Ecto neural progenitor cell (in vitro differentiated cells): ENCODE data around the gene TSSK1B.
"Not testable (repeated sequence)": the region's sequence is repeated elsewhere in the genome, so short reads cannot be mapped to it uniquely, and the experiment has no call there.

Experiments used
- DNase-seq: peaks from one replicate; pipeline ENCODE4 v3.0.0-alpha.2; 2018; ENCODE audit warnings: low spot score

Gene TSSK1B, protein sequence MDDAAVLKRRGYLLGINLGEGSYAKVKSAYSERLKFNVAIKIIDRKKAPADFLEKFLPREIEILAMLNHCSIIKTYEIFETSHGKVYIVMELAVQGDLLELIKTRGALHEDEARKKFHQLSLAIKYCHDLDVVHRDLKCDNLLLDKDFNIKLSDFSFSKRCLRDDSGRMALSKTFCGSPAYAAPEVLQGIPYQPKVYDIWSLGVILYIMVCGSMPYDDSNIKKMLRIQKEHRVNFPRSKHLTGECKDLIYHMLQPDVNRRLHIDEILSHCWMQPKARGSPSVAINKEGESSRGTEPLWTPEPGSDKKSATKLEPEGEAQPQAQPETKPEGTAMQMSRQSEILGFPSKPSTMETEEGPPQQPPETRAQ

DNA sequence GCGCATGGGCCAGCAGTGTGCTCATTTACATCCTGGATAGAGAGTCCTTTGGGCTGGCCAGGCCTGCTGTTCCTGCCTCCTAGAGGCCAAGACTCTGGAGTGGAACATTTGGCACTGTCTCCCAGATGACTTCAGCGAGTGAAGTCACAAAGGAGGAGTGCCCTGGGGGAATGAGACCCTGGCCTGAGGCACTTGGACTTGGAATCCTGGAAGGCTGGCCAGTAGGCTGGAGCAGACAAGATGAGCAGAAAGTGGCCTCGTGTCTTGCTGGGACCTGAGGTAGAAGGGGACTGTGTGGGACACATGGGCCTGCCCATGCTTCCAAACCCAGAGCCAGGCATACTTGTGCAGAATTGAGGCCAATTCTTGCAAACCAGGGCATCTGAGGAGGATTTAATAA, at the start of gene TSSK1B:
TSS of gene TSSK1B (minus strand) at position 101 of the 400 bp plus-strand sequence. CDS start 150 bp downstream, outside the sequence.
- no peak for DNase-seq

DNA sequence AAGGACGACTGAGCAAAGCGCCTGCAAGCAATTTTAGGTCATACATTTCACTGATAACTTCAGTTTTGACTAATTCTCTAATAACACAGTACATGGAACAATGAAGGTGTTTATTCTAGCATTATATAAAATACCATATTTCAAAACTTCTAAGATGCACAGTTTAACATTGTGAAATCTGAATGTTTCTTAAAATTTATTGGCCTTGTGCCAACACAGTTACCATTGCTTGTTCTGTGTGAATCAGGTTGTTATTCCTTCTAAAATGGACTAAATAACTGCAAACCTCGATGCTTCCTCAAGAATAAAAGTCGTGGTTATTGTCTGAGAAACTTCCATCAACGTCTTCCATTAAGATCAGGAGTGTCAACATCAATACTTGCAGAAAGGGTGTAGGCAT, 45.5 kb upstream of the TSSK1B start:
- DNase-seq, result no peak

DNA sequence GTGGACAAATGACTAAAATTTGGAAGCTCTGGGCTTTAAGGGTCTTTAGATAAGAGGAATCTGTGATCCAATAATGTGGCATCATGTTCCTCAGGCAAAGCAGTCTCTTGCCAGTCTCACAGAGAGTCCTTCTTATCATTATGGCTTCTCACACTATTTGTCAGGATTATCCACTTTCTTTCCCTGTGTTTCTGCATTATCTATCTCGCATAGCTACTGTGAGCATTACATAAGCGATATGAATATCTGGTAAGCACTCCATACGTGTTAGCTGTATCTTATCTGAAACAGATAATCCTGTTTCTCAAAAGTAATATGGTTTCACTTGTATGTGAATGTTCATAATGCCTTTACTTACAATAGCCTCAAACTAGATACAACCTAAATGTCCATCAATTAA, 43.9 kb upstream of the TSSK1B start:
- no peak for DNase-seq

DNA sequence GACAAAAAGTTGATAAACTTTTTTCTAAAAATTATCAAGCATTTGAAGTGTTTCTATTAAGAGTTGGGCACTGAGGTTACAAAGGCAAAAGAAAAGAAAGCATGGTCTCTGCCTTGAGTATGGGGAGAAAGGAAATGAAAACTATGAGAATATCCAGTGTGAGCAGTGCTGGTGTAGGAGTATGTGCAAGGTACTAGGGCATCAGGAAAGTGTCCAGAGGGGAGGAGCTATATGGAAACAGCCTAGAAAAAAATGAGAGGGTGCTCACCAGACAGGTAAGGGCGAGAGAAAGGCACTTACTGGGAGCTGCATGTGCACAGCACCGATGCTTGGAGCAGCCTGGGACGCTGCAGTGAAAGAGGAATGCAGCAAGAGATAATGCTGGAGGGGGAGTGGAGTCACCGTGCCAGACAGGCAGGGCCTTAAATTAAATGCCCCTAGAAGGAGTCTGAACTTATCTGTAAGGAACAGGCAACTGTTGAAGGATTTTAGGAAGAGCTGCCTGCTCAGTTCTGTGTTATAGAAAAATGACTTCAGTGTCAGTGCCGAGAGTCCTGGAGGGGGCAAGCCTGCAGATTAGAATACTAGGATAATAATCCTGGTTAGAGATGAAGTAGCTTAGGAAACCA, 39.4 kb upstream of the TSSK1B start:
- DNase-seq, result no peak

DNA sequence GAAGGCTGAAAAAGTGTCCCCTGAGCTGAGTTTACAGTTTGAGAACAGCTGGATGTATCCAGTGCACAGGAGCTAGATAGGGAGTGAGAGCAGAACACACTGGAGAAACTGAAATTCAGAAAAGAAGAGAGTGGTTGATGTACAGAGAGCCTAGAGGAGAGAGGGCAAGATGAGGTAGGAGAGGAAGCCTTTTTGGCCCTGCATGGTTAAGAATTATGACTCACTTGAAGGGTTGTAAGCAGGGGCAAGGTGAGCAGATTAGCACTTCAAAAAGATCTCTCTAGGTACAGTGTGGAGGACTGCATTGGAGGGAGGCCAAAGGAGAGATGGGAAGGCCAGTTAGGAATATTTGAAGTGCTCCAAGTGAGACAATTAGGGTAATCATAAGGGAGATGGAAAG, 28.2 kb upstream of the TSSK1B start:
- DNase-seq, result no peak

DNA sequence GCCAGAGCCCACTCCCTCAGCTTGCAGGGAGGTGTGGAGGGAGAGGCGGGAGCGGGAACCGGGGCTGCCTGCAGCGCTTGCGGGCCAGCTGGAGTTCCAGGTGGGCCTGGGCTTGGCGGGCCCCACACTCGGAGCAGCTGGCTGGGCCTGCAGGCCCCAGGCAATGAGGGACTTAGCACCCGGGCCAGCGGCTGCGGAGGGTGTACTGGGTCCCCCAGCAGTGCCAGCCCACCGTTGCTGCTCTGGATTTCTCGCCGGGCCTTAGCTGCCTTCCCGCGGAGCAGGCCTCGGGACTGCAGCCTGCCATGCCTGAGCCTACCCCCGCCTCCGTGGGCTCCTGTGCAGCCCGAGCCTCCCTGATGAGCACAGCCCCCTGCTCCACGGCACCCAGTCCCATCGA, 22.3 kb upstream of the TSSK1B start:
- DNase-seq, result not testable (repeated sequence)

DNA sequence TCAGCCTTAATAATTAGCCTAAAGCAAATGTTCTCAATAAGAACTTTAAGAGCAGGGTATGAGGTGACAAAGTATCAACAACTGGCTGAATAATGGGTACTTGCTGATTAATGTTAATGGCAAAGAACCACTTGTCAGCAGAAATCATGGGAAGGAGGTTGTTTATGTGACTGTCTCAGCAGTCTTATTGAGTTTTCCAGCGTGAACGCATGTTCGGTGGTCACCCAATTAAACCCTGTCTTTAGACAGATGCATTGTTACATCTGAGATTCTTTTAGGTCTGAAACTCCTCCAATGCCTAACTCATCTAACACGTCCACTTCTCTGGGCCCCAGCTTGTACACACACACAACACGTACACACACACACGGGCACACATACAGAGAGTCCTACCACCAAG, 18.2 kb upstream of the TSSK1B start:
- DNase-seq, result no peak

DNA sequence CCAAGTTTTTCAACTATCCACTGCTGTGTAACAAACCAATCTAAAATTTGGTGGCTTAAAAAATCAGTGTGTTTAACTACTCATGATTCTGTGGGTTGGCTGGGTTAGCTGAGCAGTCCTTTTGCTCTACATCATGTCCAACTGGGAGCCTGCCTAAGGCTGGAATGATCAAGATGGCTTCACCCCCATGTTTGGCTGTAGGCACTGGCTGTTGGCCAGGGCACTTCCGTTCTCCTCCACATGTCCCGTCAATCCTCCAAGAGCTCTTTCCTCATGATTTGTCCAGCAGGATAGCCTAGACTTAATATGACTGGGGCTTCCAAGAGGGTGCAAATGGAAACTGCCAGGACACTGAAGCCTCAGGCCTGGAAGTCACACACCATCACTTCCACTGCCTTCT, 17.0 kb upstream of the TSSK1B start:
- no peak for DNase-seq

DNA sequence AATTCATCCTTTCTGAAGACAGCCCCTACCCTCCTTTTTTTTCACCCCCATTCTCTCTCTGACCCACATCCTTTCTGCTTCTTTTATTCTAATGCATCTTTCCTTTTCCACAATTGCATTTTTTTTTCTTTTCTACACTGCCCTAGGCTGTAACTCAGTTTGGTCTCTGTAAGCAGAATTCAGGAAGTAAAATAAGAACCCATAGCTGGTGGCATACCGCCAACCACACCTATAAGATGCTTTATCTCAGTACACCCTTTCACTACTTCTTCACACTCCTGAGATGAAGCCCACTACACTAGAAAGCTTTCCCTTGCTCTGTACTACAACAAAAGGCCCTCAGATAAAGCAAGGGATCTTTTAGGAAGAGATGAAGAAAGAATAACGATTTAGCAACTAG, 16.1 kb upstream of the TSSK1B start:
- no peak for DNase-seq

DNA sequence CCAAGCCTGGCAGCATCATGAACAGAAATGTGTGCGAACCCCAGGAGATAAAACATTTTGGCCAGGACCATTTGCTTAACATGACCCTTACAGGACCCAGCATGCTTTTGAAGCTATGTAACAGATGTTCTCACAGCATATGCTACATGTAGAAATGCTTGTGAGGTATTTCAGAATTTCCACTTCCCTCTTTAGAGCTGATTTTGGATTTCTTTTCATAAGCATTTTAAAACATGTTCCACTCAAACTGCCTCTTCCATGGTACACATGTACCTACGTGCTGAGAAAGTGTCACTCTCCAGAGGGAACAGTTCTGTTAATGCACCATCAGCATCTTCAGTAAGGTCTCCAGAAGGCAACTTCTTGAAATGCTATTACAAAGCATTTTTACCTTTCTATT, 15.7 kb upstream of the TSSK1B start:
- DNase-seq, result no peak

DNA sequence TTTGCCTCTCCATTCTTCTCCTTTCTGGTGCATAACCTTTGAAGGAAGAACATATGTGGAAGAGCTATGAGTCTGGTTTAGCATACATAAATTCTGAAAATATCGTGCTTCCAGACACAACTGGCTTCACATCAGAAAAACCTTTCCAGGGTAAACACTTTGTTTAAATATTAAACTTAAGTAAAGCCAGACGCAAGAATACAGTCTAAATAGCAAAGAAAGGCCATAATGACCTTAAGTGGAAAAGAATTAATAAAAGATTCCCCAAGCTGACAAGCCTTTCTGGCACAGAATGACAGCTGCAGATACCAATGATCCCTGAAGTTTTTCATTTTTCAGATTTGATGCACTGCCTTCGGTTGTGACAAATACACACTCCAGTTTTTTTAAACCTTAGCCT, 13.5 kb upstream of the TSSK1B start:
- no peak for DNase-seq

DNA sequence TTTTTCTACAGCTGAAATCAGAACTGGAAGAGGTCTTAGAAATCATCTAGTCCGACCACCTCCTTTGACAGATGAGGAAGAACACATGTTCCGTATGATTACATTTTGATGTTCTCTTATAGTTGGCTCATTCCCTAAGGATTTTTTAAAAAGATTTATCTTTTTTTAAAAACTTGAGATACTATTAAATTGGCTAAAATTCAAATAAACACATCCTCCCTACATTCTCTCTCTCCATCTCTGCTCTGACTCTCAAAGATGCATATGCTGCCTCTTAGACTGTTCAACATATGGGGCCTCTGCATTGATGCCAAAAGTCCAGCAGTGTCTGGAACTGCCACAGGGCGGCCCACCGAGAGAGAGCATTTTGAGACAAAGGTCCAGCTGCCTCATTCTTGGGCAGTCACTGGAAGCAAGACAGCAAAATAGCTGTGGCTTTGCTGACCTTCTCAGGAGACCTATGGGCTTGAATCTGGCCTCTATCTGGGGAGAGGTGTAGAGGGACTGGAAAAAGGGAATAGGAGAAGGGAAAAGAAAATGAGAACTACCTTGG, 12.8 kb upstream of the TSSK1B start:
- DNase-seq, result peak; percentile 60

DNA sequence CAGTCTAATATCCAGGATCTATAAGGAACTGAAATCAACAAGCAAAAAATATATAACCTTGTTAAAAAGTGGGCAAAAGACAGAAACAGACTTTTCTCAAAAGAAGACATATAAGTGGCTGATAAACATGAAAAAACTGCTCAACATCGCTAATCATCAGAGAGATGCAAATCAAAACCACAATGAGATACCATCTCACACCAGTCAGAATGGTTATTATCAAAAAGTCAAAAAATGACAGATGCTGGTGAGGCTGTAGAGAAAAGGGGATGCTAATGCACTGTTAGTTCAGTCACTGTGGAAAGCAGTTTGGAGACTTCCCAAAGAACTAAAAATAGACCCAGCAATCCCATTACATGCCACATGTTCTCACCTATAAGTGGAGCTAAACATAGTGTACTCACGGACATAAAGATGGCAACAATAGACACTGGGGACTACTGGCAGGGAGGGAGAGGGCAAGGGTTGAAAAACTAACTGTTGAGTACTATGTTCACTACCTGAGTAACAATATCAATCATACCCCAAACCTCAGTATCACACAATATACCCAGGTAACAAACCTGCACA, 11.7 kb upstream of the TSSK1B start:
- DNase-seq, result no peak

DNA sequence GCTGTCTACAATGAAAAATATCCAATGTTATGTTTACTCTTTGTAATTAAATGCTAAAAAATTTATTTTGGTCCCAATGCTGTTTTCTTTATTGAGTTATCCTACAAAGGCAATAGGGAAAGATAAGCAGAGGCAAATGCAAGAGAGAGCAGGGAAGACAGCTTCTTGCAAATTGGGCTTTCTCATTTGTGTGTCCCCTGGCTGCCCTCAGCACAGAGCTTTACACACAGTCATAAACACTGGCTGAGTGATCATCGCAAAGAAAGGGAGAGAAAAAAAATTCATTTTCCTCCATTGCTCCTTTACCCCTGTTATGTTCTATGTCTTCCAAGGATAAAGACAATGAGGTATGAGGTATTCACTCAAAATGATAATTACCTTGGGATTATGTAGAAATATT, 2.3 kb upstream of the TSSK1B start:
- no peak for DNase-seq

DNA sequence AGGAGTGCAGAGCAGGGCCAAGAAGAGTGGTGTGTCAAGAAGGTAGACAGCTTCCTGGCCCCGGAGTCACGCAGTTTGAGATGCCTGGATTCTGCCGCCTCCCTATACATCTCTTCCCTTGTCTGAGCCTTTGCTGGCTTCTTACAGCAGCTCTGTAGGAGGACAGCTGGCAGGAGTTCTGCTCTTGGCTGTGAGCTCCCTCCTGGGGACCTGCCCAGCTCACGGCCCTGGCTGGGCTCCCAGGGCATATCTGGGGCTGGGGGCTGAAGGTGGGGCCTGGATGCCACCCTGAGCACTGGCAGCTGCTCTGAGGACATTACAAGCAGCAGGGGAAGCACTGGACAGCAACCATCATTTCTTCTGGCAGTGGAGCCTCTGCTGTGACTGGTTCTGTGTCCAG, 786 bp upstream of the TSSK1B start:
- no peak for DNase-seq

DNA sequence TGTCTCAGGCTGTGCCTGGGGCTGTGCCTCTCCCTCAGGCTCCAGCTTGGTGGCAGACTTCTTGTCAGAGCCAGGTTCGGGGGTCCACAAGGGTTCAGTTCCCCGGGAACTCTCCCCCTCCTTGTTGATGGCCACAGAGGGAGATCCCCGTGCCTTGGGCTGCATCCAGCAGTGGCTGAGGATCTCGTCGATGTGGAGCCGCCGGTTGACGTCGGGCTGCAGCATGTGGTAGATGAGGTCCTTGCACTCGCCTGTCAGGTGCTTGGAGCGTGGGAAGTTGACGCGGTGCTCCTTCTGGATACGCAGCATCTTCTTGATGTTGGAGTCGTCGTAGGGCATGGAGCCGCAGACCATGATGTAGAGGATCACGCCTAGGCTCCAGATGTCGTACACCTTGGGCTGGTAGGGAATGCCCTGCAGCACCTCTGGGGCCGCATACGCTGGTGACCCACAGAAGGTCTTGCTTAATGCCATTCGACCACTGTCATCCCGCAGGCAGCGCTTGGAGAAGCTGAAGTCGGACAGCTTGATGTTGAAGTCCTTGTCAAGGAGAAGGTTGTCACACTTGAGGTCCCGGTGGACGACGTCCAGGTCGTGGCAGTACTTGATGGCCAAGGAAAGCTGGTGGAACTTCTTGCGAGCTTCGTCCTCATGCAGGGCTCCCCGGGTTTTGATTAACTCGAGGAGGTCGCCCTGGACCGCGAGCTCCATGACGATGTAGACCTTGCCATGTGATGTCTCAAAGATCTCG, 752 bp downstream of the TSSK1B start:
- DNase-seq, result no peak

DNA sequence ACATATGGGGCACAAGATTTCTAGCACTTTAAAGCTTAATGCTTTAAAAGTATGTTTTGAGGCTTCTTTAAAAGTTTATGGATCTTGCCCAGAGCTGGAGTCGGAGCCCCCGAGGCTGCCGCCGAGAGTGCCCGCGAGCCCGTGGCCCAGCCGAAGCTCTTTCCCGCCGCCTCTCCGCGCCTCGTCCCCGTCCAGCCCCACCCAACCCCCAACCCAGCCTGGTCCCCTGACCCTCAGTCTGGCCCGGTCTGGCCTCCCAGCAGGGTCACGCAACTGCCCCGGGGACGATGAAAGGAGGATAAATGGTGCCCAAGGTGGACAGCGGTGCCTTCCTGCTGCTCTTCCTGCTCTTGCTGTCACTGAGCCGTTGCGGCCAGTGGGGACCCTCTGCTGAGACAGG, 1.7 kb downstream of the TSSK1B start:
- DNase-seq, result no peak

DNA sequence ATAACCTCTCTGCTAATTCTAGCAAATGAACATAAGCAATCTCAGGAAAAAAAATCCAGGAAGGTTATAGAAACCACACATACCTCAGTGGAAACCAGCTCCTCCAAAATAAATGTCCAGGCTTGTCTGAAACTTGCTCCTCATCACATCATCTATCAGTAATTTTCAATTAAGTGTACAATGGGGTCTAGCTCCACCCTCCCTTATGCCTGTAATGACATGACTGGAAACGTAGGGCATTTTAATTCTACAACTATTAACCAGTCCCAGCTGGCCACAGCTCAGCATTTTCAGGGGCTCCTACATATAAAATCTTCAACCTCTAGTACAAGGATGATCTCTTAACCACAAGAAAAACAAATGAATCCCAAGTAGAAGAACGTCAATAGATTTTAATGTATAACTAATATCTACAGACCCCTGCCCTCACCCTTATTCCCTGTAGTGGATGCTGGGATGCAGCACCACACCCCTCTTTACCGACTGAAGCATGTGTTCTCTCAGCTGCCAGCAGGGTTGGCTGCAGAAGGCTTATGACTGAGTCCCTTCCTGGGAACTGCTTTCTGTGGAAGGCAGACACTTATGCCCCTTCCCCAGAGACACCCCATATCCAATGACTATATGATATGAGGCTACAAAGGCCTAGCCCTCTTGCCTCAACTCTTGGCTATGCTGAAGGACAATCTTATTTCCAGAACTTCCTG, 6.8 kb downstream of the TSSK1B start:
- no peak for DNase-seq

DNA sequence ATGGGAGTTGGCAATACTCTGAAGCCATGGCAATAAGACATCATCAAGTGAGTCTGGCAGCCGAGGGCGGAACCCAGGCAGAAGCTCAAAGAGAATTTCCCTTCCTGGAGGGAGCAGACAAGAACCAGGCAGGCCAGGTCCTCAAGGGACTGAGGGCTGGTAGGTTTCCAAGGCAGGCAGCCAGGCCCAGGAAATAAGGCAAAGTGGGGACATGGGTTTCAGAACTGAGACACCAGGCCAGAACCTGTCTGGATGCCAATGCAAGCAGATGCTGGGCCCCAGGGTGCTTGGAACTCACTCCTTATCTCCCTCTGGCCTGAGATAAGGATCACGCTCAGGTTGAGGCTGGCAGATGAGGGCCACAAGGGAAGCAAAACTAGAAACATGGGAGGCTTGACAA, 8.9 kb downstream of the TSSK1B start:
- no peak for DNase-seq

DNA sequence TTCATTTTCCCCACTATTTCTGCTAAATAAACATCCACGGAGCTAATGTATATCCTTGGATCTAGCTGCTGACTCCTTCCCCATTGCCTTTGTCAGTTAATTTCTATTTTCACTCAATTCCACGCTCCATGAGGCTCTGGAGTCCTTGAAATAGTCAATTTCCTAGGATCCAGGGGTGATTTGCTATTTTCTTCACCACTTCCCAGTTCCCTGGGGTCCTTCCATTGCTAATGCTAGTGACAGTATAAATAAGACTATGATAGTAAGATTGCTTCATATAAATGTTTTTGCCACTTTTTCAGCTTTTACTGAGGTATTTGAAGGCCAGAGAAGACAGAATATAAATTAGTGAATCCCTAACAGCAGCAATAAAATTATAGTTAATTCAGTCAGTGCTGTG, 13.1 kb downstream of the TSSK1B start:
- no peak for DNase-seq

DNA sequence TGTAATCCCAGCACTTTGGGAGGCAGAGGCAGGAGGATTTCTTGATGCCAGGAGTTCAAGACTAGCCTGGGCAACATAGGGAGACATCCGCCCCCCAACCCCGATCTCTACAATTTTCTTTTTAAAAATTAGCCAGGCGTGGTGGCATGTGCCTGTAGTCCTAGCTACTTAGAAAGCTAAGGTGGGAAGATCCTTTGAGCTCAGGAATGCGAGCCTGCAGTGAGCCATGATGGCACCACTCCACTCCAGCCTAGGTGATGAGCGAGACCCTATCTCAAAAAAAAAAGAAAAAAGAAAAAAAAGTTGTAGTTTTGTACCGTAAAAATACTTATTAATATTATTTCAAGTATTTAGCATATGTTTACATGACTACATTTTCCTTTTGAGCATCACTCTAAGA, 29.3 kb downstream of the TSSK1B start:
- no peak for DNase-seq

DNA sequence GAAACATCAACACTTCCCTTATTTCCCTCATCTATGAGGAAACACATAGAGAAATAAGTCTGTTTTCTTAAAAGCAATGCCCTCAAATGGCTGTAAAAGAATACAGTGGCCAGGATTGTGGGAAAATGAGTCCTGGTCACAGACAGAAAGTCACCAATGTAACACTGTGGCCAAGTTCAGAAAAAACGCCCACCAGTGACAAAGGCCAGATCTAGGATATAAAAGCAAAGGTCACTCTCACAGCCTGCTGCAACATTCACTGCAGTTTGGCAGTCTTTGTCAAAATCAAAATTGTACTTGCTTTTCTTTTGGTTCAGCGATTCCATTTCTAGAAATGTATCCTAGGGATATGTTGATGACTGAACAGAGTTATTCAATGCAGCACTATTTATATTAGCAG, 30.5 kb downstream of the TSSK1B start:
- no peak for DNase-seq
